HG03469 (cell line): ENCODE data around the gene RAPGEF3.

ENCODE experiments used
- ATAC-seq: cut with Tn5 transposase; IDR thresholded peaks from one replicate; pipeline ENCODE4 v1.9.1; 2021; ENCODE audit warnings: mild to moderate bottlenecking, moderate library complexity, moderate number of reproducible peaks; ENCODE audit not compliant: unreplicated experiment

The RAPGEF3 gene

GRCh38 chr12:47745485-47746041 lies 13.1 kb downstream of the RAPGEF3 start:
- no peak for ATAC-seq

- no peak for ATAC-seq
These were observed 13.8 kb downstream of the RAPGEF3 start for GRCh38 chr12:47744778-47745436.

GRCh38 chr12:47744005-47744651 lies 14.6 kb downstream of the RAPGEF3 start:
- ATAC-seq, result no peak

- ATAC-seq, result no peak
These were observed 15.3 kb downstream of the RAPGEF3 start for GRCh38 chr12:47743311-47743860.

DNA sequence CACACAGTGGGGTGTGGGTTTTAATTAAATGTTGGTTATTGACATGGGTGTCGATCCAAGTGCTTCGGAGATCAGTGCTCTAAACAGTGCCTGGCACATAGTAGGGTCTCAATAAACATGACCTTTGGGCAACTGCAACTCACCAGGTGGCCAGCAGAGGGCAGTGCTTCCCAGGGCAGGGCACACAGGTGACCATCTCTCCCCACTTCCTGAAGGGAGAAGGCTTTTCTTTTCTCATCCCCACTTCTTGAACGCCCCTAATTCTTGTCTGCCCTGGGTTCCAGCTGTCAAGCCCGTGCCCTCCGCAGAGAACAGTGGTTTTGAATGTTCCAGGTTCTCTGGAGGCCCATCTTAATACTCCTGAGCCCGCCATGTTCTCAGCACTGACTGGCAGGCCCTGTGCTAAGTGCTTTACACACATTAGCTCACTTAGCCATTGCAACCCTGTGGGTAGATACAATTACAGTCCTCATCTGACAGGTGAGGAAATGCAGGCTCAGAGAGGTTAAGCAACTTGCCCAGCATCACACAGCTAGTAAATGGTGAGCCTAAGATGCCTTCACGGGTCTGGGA lies 16.3 kb downstream of the RAPGEF3 start:
- no peak for ATAC-seq

DNA sequence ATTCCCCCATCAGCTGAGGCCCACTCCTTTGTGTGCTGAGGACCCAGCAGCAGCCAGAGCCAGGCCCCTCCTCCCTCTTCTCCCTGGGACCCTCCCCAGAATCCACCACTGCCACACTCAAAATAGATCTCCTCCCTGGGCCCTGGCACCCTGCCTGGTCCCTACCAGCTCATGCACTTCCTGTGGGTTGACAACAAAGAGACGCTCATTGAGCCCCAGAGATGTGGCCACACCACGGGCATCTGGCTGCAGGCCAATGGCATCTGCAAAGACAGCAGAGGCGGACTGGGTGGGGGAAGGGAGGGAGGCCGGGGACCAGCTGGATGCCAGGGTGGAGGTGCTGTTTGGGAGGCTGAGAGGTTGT lies 17.4 kb downstream of the RAPGEF3 start:
- no peak for ATAC-seq

GRCh38 chr12:47740606-47741339 lies 17.9 kb downstream of the RAPGEF3 start:
- peak; percentile 30 for ATAC-seq

DNA sequence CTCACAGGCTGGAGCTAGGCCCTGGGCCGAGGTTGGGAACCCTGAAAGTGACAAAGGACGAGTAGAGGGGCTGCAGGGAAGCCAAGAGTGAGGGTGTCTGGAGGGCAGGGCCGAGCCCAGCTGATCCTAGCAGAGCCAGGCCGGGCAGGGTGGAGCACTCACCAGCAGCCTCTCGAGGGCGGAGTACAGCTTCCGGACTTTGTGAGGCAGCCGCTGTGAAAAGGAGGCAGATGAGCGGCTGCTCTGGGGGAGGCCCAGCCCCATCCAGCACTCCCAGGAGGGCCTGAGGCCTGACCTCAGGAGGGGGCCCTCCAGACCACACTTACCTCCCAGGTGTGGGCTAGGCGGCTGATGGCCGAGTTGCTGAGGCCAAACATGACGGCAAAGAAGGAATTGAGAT lies 18.7 kb downstream of the RAPGEF3 start:
- ATAC-seq, result peak; percentile 39

DNA sequence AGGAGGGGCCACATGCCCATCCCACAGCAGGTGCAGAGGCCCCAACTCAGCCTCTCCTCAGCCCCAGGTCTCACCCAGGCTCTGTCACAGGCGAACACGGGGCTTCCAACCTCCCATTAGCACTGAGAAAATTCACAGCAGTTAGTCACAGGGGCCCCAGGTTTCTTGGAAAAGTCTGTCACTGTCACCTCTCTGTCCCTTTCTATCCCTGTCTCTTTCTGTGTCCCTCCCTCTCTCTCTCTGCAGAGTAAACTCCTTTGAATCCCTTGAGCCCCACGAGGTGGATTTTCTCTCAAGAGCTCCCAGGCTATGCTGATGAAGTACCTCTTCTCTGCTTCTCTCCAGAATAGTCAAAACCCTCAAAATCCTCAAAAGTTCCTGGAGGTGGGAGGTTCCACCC lies 19.4 kb downstream of the RAPGEF3 start:
- no peak for ATAC-seq

DNA sequence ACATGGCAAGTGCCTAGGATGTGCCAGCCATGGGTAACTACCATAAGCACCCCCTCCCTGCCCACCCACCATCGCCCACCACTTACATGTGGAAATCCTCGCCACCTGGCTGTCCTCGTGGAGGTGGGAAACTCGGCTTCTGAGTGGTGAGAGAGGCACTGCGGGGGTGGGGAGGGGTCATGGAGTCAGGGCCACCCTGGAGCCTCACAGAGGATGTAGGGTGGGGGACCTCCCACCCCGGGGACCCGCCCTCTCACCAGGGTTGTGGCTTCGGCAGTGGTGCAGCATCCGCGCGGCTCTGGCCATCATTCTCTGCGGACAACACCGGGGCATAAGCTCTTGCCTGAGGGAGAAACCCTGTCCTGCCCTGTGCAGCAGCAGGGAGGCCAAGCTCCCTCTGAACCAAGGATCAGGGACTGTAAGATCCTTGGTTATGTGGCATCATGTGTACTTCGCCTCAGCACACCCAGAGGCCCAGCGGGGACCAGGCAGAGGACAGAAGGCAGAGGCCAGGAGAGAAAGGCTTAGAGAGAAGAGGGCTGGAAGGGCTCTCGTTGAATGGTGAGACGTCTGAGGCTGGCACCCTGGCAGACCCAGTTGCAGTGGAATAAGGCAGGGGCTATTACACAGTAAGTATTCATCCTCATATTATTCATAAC lies 20.6 kb downstream of the RAPGEF3 start:
- ATAC-seq, result no peak

DNA sequence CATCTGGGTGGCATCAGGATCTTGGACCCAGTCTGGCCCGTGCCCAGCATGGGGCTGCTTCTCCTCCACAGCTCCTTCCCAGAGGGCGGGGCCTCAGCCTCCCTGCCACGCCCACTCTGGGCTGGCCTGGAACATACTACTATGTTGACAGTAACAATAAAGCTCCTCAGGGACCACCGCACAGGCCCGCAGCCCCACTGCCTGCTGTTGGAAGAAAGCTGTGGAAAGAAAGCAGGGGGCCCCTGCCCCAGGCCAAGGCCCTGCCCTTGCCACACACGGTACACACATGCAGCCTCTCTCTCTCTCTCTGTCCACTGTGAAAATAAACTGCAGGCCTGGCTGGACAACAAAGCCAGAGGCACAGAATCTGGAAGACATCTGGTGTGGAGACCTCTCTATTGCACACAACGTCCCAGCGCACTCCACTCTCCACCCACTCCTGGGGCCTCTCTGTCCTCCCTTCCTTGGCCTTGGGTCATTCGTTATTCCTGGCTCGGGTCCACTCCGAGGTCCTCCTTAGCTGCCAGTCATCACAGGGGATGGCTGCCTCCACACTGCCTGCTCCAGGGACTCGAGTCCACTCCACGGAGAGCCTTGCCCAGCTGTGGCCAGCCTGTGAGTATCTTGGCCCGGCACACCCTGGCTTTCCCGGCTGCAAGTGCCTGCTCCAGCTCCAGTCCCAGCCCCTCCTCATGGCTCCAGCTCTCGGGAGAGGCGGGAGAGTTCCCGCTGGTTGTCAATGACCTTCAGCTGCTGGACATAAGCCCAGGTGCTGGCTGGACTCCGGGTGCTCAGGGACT lies 21.6 kb downstream of the RAPGEF3 start:
- no peak for ATAC-seq

DNA sequence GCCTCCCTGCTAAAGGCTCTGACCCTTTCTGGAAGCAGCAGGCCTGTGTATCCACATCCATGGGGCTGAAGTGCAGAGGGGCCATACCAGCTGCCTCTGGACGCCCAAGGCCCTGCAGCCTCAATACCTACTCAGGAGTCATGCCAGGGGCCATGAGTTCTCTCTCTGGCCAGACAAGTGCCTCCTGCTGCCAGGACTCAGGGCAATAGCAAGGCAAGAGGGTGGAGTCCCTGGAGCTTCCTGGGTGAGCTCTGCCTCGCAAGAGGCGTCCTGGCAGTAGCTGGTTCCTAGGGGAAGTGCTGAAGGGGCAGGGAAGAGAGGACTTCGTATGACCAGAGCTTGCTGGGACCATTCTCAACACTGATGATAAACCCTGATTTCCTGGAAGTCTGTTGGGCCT lies 22.5 kb downstream of the RAPGEF3 start:
- ATAC-seq, result no peak

GRCh38 chr12:47735649-47736048 lies 23.0 kb downstream of the RAPGEF3 start:
- no peak for ATAC-seq

DNA sequence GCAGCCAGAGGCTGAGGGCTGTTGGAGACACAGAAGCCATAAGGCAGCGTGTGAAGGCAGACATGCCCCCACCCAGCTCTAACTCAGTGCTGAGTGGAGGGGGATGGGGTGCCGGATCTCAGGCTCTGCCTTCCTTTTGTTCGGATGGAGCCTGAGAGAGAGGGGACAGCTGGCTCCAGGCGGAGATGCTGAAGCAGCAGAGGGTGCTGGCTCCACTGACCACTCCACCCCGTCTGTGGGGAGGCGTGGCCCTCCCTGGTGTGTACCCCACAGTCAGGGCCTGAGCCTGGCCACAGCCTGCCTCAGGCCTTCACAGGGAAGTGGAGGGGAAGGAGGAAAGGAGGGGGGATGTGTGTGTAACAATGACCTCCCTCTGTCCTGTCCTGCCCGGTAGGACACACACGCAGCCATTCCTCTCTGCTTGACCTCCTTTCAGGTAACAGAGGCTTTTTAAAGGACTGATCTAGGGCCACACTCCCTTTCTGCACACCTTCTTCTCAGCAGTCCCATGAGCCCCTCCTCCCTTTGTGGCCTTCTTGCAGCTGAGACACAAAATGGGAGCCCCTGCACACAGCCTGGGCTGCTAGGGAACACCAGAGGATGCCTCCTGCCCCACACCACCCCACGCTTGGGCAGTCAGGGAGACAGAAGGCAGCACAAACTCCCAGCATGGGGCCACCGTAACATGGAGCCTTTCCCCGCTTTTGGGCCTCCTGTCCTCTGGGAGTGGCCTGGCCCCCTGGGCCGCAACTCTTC lies 23.8 kb downstream of the RAPGEF3 start:
- no peak for ATAC-seq

GRCh38 chr12:47733142-47733541 lies 25.5 kb downstream of the RAPGEF3 start:
- ATAC-seq, result no peak

DNA sequence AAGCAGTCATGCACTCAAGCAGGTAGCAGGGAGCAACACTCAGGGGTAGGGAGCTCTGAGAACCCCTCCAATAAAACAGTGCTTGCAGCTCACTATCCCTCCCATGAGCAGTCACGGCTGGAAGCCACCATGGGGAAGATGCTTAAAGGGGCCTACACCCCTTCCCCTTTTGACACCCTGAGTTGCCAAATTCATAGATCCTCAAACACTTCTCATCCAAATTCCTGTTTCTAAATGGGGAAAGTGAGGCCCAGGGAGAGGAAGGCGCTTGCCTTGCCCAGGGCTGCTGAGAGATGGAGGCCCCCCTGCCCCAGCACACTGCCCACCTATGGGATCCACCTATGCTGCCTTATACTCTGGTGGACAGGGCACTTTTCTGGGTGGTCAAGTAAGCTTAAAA lies 26.2 kb downstream of the RAPGEF3 start:
- no peak for ATAC-seq

DNA sequence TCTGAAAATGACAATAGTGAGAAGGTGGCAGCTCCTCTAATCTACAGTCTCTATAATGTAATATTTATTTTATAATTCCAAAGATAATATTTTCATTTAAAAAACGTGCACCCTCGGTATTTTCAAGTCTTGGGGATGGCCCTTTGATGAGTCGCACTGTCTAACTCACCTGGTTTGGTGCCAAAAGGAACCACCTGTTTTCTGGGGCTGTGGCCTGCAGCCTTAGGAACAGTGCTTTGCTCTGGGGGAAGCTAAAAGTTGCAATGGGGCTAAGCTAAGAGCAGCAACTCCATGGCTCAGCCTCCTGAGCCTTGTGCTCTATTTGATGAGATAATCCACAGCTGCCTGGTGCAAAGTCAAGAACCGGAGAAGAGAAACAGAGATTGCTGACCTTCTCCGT lies 27.0 kb downstream of the RAPGEF3 start:
- ATAC-seq, result no peak

- ATAC-seq, result no peak
These were observed 28.3 kb downstream of the RAPGEF3 start for GRCh38 chr12:47730341-47730744.

DNA sequence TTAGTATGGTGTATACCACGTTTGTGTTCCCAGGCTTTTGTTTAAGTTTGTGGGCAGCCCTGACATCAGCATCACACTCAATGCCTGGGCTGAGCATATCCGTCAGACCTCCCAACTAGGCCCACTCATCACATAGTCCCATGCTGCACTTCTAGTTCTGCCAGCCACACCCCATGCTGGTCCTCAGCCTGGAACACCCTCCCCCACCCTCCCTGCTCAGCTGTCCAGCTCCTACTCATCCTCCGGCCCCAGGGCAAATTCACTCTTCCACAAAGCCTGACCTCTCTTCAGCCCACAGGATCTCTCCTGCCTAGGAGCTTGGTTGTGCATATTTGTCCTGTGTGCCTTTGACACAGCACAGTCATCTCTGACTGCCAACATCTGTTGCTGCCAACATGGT lies 29.4 kb downstream of the RAPGEF3 start:
- no peak for ATAC-seq
